ENCODE results near the gene PAK4.
"Not testable (repeated sequence)": the region's sequence is repeated elsewhere in the genome, so short reads cannot be mapped to it uniquely, and the experiment has no call there.

The PAK4 gene

DNA sequence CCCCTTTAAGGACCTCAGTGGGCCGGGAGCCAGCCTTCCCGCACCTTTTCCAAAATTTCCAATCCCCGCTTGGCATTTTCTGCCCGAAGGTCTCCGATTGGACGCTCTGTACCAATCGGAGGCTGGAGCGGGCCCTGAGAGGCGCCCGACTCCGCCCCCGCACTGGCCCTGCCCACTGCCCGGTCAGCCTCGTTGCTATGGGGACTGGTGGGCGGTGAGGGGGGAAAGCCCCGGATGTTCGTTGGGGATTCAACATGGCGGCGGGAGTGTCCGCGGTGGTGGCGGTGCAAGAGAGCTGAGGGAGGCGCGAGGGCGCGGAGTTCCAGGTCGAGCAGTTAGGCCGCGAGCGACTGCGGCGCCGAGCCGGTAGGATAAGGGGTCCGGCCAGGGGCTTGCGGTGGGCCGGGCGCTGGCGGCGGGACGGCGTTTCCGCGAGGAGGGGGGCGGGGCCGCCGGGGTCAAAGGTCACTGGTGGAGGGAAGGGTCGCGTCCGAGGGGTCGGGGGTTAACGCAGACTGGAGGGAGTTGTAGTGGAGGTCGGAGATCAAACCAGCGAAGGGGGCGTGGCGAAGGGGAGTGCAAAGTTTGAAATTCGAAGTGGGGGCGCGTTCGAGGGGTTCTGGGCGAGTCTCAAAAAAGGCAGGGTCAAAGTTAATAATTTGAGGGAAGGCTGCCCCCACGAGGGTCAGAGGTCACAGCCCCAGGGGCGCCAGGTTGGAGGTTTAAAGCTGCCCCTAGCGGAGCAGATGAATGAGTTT lies at the start of gene PAK4:
Gene PAK4, plus strand, starts transcription at position 233 of the 758 bp plus-strand sequence. CDS start 43,768 bp downstream, outside the sequence.
- Mint-ChIP-seq H3K9me3 (no peaks in the 10 kb centered on the region), H3K4me1 (peaks cover 36% of the 10 kb centered on the region), H3K4me3 (peak within 1 kb of the TSS; percentile 87), H3K36me3 (no peaks in the 10 kb centered on the region), H3K27ac (peak within 1 kb of the TSS; percentile 95), H3K27me3 (peaks cover 2% of the 10 kb centered on the region)
- peak; percentile 93 for DNase-seq (ENCODE audit: low spot score in 2 of 2)
- ATAC-seq (ENCODE audit: low read depth): peak; percentile 96

DNA sequence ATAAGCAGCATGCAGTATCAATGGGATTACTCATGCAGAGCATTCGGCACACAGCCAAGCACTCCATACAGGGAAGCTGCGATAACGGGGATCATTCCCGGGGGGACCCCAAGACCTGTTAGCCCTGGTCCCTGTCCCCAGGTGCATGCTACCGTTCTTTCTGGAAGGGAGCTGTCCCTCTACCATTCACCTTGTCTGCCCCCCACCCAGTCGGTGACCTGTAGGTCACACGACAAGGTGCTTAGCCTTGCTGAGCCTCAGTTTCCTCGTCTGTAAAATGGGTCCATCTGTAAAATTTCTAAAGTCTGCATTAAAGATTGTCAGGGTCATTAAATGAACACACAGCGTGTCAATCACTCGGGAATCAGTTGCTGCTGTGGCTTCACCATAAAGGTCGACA lies 48.3 kb upstream of the PAK4 start:
- DNase-seq (ENCODE audit: low spot score in 2 of 2) (no peak), ATAC-seq (ENCODE audit: low read depth) (no peak)
- Mint-ChIP-seq H3K4me1 (peaks cover 4% of the 10 kb centered on the region), H3K27ac (no peak overlapping the region), H3K27me3 (peaks cover 19% of the 10 kb centered on the region), H3K4me3 (no peak overlapping the region), H3K36me3 (no peaks in the 10 kb centered on the region), H3K9me3 (no peaks in the 10 kb centered on the region)

DNA sequence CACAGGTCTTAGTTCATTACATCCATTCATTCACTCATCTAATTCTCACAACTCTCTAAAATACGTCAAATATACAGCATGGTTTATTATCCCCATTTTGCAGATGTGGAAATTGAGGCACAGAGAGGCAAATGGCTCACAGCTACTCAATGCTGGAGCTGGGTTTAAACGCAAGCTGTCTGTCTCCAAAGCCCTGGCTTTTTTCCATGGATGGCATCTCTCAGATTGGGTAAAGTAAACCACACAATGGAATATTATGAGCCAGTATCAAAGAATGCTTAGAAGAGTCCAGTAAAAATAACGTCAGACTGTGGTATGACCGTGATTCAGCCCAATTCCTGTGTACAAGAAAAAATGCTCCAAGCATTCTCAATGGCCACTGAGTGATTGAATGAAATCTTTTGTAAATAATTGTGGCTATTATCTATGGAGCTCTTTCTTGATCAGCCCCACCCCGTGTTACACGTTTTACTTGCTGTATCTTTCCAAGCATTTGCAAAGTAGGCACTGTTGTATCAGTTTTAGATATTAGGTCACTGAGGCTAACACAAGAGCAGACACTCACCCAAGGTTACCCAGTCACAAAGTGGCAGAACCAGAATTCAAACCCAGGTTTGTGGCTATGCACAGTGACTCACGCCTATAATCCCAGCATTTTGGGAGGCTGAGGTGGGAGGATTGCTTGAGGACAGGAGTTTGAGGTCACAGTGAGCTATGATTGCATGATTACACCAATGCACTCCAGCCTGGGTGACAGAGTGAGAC lies 47.0 kb upstream of the PAK4 start:
- Mint-ChIP-seq H3K4me1 (peaks cover 5% of the 10 kb centered on the region), H3K36me3 (no peaks in the 10 kb centered on the region), H3K27ac (no peak overlapping the region), H3K9me3 (no peaks in the 10 kb centered on the region), H3K27me3 (peaks cover 18% of the 10 kb centered on the region), H3K4me3 (no peak overlapping the region)
- ATAC-seq (ENCODE audit: low read depth) (no peak), DNase-seq (ENCODE audit: low spot score in 2 of 2) (no peak)

DNA sequence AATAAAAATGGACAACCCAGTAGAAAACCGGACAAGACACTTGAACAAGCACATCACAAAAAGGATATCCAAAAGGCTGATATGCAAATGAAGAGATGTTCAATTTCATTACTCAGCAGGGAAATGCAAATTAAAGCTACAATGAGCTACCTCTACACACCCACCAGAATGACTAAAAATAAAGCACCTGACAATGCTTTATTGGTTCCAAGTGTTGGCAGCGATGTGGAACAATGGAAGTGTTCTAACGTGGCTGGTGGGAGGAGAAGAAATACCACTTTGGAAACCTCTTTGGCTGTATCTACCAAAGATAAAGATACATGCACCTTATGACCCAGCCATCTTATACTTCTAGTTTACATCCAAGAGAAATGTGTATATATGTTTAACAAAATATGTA lies 45.2 kb upstream of the PAK4 start:
- H3K36me3 Mint-ChIP-seq: no peaks in the 10 kb centered on the region
- no peak overlapping the region for H3K4me3 Mint-ChIP-seq
- peaks cover 3% of the 10 kb centered on the region for H3K4me1 Mint-ChIP-seq
- H3K9me3 Mint-ChIP-seq: no peaks in the 10 kb centered on the region
- H3K27me3 Mint-ChIP-seq: peaks cover 31% of the 10 kb centered on the region
- H3K27ac Mint-ChIP-seq: no peak overlapping the region
- no peak for DNase-seq (ENCODE audit: low spot score in 2 of 2)
- no peak for ATAC-seq (ENCODE audit: low read depth)

DNA sequence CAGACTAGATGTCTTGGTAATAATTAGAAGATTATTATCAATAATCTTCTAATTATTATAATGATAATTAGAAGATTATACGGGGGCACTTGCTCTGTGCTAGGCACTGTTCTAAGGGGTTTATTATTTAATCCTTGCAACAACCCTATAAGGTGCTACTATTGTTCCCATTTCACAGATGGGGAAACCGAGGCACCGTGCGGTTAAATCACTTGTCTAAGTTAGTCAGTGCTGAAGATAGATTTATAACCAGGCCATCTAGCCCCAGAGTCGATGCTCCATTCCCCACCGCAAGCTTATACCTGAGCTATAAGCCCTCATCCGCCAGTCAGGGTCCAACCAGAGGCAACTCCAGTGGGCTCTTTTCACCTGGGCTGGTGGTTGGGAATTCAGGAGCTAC lies 43.4 kb upstream of the PAK4 start:
- no peak overlapping the region for H3K27ac Mint-ChIP-seq

DNA sequence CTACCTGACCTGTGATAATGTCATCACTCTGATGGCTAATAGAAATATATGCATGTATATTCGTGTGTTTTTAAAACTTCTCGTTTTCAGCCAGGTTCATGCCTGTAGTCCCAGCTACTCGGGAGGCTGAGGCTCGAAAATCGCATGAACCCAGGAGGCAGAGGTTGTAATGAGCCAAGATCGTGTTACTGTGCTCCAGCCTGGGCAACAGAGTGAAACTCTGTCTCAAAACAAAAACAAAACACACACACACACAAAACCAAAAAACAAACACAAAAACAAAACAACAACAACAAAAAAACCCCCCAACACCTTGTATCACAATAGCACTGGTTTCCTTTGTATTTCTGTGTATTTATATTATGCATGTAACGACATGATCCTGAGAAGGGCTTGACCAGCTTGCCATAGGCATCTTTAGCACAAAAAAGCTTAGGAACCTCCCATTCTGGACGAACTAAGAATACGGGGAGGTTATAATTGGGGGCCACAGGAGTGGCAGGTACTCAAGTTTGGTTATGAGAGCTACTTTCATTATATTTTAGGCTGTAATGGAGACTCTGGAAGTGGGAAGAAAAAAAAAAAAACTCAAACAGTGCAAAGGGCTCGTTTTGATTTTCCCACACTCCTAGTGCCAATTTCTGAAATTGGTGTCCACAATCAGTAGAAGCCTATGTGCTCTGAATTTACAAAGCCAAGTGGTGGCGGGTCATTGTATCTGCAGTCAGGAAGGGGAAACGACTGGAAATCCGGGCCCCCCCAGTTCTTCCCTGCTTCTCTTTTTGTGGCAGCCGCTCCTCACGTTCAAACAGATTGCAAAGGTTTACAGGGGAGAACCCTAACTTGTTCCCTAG lies 42.6 kb upstream of the PAK4 start:
- ATAC-seq (ENCODE audit: low read depth) (no peak), DNase-seq (ENCODE audit: low spot score in 2 of 2) (no peak)
- Mint-ChIP-seq H3K9me3 (no peaks in the 10 kb centered on the region), H3K27me3 (peaks cover 23% of the 10 kb centered on the region), H3K36me3 (no peaks in the 10 kb centered on the region), H3K4me3 (no peak overlapping the region), H3K4me1 (peaks cover 3% of the 10 kb centered on the region), H3K27ac (no peak overlapping the region)

More for the DNA sequence above, 43.4 kb upstream of the PAK4 start:
- Mint-ChIP-seq H3K27me3 (peaks cover 30% of the 10 kb centered on the region), H3K4me1 (peaks cover 3% of the 10 kb centered on the region), H3K9me3 (no peaks in the 10 kb centered on the region), H3K4me3 (no peak overlapping the region), H3K36me3 (no peaks in the 10 kb centered on the region)
- ATAC-seq (ENCODE audit: low read depth) (no peak), DNase-seq (ENCODE audit: low spot score in 2 of 2) (no peak)

DNA sequence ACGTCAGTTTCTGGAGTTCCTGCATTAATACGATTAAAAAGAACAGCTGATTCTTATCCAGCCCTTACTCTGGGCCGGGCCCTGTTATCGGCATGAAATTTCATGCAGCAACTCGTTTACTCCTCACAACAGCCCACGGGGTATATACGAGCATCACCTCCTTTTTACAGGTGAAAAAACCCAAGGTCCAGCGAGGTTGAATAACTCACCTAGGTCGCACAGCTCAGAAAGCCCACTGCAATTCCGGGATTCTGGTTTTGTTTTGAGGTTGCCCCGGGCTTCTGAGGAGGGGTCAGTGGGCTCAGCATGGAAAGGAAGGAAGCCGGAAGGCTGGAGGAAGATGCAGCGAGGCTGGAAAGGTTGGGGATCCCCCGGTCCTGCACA lies 42.0 kb upstream of the PAK4 start:
- peaks cover 23% of the 10 kb centered on the region for H3K27me3 Mint-ChIP-seq
- peaks cover 3% of the 10 kb centered on the region for H3K4me1 Mint-ChIP-seq
- ATAC-seq (ENCODE audit: low read depth) (no peak), DNase-seq (ENCODE audit: low spot score in 2 of 2) (no peak)
- no peak overlapping the region for H3K27ac Mint-ChIP-seq
- H3K9me3 Mint-ChIP-seq: no peaks in the 10 kb centered on the region
- no peaks in the 10 kb centered on the region for H3K36me3 Mint-ChIP-seq
- no peak overlapping the region for H3K4me3 Mint-ChIP-seq

DNA sequence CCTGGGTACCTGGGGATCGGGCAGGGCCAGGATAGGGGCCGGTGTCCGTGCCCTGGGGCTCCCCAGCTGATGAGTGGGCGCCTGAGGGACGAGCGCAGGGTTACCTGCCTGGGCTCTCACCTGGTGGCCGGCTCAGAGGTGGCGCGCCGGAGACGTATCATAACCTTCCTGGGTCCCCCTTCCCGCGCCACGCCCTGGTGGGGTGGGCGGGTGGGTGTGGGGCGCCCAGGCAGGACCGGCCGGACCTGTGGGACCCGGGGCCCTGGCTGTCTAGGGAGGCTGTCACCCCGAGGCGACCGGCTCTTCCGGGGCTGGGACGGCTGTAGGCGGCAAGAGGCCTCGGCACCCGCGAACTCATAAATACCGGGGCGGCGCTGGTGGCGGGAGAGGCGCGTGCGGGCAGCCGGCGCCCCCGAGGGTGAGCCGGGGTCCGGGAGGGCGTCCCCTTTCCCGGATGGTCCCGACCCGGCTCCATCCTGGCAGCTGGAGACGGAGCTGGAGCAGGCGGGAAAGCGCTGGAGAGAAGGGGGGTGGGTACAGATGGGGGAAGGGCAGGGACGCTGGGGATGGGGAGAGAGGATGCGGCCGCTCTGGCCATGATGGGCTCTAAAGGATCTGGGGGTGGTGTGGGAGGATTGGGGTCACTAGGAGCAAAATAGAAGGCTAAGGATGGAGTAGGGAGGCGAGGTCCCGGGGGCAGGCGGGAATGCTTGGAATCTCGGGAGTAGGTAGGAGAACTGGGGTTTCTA lies 41.4 kb upstream of the PAK4 start, which contains the start of gene ACP7:
Gene ACP7, plus strand, starts transcription at position 386 of the 749 bp plus-strand sequence. CDS start 902 bp downstream, outside the sequence.
- ATAC-seq (ENCODE audit: low read depth) (no peak), DNase-seq (ENCODE audit: low spot score in 2 of 2) (no peak)
- no peaks in the 10 kb centered on the region for H3K9me3 Mint-ChIP-seq
- peaks cover 23% of the 10 kb centered on the region for H3K27me3 Mint-ChIP-seq
- no peaks in the 10 kb centered on the region for H3K36me3 Mint-ChIP-seq
- H3K27ac Mint-ChIP-seq: no peak within 1 kb of the TSS
- peaks cover 3% of the 10 kb centered on the region for H3K4me1 Mint-ChIP-seq
- H3K4me3 Mint-ChIP-seq: no peak within 1 kb of the TSS

DNA sequence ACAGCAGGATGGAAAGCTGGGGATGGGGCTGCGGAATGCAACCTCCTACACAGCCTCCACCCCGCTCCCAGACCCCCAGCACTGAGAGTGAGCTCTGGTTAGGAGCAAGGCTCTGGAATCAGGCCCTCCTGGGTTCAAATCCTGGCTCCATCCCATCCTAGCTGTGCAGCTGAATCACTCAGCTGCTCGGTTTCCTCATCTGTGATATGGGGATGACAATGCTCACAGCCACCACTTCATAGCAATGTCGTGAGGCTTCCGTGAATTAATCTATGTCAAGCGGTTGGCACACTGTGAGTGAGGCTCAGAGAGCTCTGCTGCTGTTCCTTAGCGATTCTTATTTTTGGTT lies 40.9 kb upstream of the PAK4 start:
- Mint-ChIP-seq H3K4me1 (peaks cover 3% of the 10 kb centered on the region), H3K27ac (no peak overlapping the region), H3K9me3 (no peaks in the 10 kb centered on the region), H3K4me3 (no peak overlapping the region), H3K36me3 (no peaks in the 10 kb centered on the region), H3K27me3 (peaks cover 27% of the 10 kb centered on the region)
- no peak for DNase-seq (ENCODE audit: low spot score in 2 of 2)
- ATAC-seq (ENCODE audit: low read depth): no peak

DNA sequence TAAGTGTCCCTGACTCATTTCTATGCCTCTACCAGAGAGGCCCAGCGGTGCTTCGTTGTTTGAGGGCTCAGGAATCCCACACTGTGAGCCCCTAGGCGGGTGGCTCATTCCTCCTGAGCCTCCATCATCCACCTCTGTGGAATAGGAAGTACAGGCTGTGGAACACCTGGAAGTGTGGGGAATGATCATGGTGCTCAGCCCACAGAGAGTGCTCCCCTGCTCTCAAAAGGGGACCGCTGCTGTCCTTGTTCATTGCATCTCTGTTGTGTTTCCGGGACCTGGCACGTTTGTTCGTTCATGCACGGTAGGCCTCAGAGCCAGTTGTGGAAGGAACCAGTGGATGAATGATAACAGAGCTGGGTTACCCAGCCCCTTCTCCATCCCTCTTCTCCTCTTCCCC lies 40.2 kb upstream of the PAK4 start:
- Mint-ChIP-seq H3K9me3 (no peaks in the 10 kb centered on the region), H3K4me1 (peaks cover 3% of the 10 kb centered on the region), H3K4me3 (no peak overlapping the region), H3K36me3 (no peaks in the 10 kb centered on the region), H3K27ac (no peak overlapping the region), H3K27me3 (peaks cover 27% of the 10 kb centered on the region)
- DNase-seq (ENCODE audit: low spot score in 2 of 2): no peak
- ATAC-seq (ENCODE audit: low read depth): no peak

DNA sequence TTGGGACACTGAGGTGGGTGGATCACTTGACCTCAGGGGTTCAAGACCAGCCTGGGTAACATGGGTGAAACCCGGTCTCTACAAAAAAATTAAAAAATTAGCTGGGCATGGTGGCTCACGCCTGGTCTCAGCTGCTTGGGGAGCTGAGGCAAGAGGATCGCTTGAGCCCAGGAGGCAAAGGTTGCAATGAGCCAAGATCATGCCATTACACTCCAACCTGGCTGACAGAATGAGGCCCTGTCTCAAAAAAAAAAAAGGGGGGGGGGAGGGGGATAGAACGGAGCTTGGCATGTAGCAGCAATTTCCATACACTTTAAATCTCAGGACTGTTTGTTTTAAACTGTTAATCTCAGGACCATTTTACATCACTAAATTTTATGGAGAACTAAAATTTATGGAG lies 39.2 kb upstream of the PAK4 start:
- ATAC-seq (ENCODE audit: low read depth): no peak
- H3K9me3 Mint-ChIP-seq: no peaks in the 10 kb centered on the region
- DNase-seq (ENCODE audit: low spot score in 2 of 2): no peak
- no peak overlapping the region for H3K27ac Mint-ChIP-seq
- H3K4me1 Mint-ChIP-seq: peaks cover 3% of the 10 kb centered on the region
- H3K36me3 Mint-ChIP-seq: no peaks in the 10 kb centered on the region
- H3K27me3 Mint-ChIP-seq: peaks cover 23% of the 10 kb centered on the region
- no peak overlapping the region for H3K4me3 Mint-ChIP-seq

DNA sequence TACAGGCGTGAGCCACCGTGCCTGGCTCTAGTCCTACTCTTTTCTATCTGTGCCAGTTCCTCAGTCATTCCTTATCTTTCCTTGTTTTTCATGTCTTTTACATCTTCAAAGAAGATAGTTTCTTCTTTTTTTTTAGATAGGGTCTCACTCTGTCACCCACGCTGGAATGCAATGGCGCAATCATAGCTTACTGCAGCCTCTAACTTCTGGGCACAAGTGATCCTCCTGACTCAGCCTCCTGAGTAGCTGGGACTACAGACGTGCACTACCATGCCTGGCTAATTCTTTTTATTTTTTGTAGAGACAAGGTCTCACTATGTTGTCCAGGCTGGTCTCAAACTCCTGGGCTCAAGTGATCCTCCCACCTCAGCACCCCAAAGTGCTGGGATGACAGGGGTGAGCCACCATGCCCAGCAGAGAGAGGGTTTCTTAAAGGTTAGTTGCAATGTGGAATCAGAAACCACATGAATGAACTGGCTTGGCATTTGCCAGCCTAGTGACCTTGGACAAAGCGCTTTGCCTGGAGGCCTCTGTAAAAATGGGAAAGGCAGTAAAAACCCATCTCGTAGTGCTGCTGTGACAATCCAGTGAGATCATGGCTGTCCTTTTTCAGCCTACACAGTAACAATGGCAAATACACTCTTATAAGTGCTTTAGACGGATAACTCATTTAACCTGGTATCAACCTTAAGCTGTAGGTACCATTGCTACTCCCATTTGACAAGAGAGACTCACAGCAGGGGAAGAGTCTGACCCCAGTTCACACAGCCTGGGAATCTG lies 37.5 kb upstream of the PAK4 start:
- no peaks in the 10 kb centered on the region for H3K9me3 Mint-ChIP-seq
- H3K4me1 Mint-ChIP-seq: peaks cover 3% of the 10 kb centered on the region
- H3K36me3 Mint-ChIP-seq: no peaks in the 10 kb centered on the region
- ATAC-seq (ENCODE audit: low read depth) (no peak), DNase-seq (ENCODE audit: low spot score in 2 of 2) (no peak)
- H3K27me3 Mint-ChIP-seq: peaks cover 25% of the 10 kb centered on the region
- no peak overlapping the region for H3K27ac Mint-ChIP-seq
- H3K4me3 Mint-ChIP-seq: no peak overlapping the region

DNA sequence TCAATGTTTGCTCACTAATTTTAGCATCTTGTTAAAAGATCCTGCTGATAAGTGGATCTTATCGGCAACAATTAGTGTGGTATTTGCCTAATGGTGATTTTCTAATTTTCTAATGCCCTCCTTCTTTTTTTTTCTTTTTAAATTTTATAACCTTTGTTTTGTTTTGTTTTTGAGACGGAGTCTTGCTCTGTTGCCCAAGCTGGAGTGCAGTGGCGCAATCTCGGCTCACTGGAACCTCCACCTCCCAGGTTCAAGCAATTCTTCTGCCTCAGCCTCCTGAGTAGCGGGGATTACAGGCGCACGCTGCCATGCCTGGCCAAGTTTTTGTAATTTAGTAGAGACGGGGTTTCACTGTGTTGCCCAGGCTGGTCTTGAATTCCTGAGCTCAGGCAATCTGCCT lies 35.6 kb upstream of the PAK4 start:
- H3K4me3 Mint-ChIP-seq; H3K9me3 Mint-ChIP-seq; H3K36me3 Mint-ChIP-seq; DNase-seq (ENCODE audit: low spot score in 2 of 2); H3K27ac Mint-ChIP-seq; H3K4me1 Mint-ChIP-seq; ATAC-seq (ENCODE audit: low read depth): not testable (repeated sequence)
- peaks cover 24% of the 10 kb centered on the region for H3K27me3 Mint-ChIP-seq
